HG02970 (cell line): Measurements from ENCODE around the gene SPDYE16.
"Not testable (repeated sequence)": the region's sequence is repeated elsewhere in the genome, so short reads cannot be mapped to it uniquely, and the experiment has no call there.

Experiments used
- ATAC-seq: cut with Tn5 transposase; IDR thresholded peaks from one replicate; pipeline ENCODE4 v1.9.1; 2021; ENCODE audit warnings: mild to moderate bottlenecking, moderate library complexity, moderate number of reproducible peaks; ENCODE audit not compliant: unreplicated experiment, low FRiP score

The SPDYE16 gene

GRCh38 chr7:76505168-76506080, 37.7 kb downstream of the SPDYE16 start:
- ATAC-seq = no peak

DNA sequence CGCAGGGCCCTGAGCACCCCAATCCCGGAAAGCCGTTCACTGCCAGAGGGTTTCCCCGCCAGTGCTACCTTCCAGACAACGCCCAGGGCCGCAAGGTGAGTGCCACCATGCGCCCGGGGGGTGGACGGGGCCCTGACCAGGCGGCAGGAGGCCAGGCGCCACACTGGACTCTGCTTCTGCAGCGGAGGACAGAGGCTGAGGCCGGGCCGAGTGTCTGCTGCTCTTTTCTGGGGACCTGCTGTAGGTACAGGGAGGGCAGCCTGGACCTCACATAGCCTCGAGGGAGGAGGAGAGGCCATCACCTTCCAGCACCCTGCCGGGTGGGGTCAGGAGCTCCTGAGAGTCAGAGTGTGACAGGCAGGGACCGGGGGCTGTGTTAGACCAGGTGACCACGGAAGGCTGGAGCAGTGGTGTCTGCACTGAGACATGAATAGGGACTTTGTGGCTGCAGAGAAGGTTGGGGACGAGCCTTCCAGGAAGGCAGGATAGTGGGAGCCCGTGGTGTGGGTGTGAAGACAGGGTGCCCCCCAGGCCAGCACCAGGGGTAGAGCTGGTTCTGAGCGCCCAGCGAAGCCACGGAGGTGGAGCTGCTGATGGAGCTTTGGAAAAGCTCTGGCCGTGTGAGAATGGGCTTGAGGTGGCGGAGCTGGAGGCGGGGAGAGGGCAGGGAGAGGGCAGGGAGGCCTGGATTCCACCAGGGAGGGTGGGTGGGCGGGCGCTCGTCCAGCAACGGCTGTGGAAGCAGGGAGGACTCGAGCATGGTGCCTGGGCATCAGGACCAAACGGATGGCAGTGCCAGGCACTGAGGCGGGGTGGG, 38.5 kb downstream of the SPDYE16 start:
- ATAC-seq = not testable (repeated sequence)

GRCh38 chr7:76503244-76503643, 39.9 kb downstream of the SPDYE16 start:
- ATAC-seq = not testable (repeated sequence)

DNA sequence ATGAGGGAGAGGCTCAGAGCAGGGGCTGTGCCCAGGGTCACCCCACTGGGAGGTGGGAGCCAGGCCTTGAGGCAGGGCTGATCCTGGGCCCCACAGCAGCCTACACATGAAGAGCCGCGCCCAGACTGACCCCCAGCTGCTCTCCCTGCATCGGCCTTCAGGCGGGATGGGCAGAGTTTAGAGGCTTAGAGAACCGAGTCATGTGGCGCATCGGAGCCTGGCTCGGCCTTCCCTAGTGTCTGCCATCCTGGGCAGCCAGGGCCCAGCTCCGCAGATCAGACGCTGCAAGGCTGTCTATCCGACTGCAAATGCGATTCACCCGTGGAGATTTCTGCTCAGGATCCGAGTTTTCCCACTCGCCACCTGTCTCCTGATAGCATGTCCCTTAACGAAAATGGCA, 40.3 kb downstream of the SPDYE16 start:
- not testable (repeated sequence) for ATAC-seq

DNA sequence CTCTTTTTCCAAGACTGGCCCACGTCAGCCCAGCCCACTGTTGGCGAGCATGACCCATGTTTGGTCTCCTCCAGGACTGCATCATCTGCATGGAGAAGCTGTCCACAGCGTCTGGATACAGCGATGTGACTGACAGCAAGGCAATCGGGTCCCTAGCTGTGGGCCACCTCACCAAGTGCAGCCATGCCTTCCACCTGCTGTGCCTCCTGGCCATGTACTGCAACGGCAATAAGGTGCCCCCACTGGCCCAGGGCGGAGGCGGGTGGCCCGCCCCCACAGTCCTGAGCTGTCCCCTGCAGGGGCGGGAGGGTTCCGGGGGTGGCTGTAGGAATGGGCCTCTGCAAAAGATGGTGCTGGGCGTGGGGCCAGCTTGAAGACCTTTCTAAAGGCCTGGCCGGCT, 40.9 kb downstream of the SPDYE16 start:
- ATAC-seq = not testable (repeated sequence)

GRCh38 chr7:76499924-76500241, 43.2 kb downstream of the SPDYE16 start:
- ATAC-seq = not testable (repeated sequence)

DNA sequence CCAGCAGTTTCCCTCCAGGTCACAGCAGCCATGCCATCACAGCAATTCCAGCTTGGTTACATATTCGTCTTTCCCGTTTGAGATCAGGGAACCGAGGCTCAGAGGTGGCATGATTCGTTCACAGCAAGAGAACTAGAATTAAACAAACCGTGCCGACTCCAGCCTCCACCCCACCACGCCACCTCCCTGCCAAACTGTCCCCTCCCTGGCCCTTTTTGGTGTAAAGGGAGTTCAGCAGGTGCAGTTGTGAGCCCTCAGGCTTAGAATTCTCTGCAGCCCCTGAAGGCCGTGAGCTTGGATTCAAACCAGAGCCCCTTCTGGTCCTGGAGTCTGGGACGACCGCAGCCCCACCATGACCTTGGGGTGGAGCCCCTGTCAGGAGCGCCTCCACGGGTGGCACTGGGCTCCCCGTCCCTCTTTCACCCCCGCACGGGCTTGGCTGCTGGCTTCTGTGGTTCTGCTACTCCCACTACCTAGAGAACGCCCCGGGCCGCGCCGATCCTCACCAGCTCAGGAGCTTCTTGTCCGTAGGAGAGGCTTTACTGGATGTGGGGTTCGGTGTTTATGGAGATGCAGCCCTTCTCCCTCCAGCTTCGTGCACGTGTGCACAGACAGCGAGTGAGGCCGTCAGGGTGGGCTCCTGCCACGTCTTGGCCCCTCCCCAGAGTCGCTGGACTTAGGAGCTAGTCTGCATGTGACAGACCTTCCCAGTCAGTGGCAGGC, 43.7 kb downstream of the SPDYE16 start:
- not testable (repeated sequence) for ATAC-seq

DNA sequence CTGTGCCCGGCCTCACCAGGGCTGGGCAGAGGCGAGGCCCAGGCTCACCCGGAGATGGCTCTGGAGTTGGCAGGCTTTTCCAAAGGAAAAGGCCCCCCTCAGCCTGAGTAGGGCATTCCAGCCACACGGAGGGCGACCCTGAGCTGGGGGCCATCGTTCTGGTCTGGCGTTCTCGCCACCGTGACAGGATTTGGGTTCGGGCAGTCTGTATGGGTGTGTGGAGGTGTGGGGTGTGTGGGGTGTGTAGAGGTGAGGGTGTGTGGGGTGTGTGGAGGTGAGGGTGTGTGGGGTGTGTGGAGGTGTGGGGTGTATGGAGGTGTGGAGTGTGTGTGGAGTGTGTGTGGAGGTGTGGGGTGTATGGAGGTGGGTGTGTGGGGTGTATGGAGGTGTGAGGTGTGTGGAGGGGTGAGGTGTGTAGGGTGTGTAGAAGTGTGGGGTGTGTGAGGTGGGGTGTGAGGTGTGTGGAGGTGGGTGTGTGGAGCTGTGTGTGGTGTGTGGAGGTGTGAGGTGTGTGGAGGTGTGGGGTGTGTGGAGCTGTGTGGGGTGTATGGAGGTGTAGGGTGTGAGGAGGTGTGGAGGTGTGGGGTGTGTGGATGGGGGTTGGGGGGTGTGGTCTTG, 44.4 kb downstream of the SPDYE16 start:
- not testable (repeated sequence) for ATAC-seq

DNA sequence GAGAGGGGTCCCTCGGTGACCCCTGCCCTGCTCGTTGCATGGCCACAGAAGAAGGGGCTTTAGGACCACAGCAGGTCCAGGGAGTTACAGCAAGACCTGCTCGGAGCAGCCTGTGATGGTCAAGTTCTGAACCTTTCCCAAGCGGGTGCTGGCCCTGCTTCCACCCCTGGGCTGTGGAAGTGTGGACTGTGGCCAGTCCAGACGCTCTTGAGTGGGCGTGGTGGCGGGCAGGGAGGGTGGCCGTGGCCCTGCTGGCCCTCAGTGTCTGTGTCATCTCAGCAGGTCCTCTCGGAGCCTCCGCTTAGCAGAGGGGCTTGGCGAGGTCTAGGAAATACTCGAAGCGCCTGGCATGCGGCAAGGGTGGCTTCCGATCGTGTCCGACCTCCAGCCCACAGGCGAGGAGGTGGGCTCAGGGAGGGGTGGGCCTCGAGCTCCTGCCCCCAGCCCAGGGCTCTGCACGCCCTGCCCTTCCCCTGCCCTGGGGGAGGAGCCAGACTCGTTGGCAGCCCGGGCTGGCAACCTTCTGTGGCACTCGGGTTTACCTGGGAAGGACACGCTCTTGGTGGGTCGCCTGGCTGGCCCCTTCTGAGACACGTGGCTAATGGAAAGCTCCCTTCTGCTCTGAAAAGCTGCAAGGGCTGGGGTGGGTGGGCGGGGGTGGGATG, 45.0 kb downstream of the SPDYE16 start:
- not testable (repeated sequence) for ATAC-seq

DNA sequence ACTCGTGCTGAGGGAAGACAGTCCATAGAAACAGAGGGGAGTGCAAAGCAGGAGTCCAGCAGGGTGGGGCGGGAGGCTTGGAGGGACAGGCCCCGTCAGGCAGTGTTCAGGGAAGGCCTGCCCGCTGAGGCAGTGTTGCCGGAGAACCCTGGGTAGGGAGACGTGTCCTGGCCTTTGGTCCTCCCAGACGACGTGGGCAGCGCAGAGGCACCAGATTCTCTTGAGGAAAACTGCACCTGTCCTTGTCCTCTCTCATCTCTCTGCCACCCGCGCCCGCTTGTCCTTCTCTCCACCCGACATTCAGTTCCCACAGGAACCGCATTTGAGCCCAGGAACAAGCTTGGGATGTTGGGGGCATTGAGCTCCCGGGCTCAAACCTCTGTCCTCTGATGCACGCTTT, 47.4 kb downstream of the SPDYE16 start:
- ATAC-seq = not testable (repeated sequence)

DNA sequence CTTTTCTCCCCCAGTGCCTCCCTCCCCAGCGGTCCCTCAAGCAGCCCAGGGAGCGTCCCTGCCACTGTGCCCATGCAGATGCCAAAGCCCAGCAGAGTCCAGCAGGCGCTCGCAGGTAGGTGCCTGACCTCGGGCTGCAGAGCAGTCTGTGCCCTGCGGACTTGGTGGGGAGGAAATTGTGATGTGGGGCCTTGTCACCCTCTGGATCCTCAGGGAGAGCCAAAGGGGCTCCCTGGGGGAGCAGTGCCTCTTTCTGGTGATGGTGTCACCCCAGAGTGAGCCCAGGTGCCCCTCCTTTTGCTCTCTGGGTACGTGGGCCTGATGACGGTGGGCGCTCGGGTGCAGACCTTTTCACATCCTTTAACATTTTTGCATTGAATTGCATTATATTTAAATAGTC, 51.0 kb downstream of the SPDYE16 start:
- ATAC-seq = not testable (repeated sequence)

DNA sequence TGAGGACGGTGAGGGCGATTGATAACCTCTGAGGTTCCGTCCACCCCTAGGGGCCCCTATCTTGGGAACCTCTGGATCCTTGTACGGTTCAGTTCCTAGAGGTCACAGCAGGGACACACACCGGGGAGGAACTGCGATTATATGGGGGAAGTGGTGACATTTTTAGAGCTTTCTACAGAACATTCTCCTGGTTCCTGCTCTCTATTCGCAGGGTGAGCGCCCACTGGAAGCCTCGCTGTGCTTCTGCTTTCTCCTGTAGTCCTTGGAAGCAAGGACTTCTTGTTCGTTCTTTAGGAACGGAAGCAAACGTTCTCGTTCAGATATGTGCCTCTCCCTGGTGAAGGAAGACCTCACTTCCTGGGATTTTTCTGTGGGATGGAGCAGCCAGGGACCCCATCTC, 55.1 kb downstream of the SPDYE16 start:
- not testable (repeated sequence) for ATAC-seq

DNA sequence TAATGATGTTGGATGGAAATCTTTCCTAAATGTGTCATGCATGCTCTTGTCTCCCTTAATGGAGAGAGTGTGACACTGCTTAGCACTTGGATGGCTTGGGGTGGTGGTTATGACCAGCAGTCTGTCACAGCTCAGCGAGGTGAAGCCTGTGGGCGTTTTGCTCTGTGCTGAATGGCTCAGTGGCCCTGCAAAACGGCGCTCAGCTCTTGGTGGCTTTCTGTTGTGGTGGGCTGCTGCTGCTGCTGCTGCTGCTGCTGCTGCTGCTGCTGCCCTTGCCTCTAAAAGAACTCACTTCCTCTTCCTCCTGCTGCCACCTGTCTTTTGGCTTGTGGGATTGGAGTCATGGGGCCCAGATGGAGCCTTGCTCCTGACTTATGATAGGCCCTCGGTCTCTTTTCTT, 56.5 kb downstream of the SPDYE16 start:
- ATAC-seq = peak; percentile 81

GRCh38 chr7:76485822-76486610, 57.1 kb downstream of the SPDYE16 start:
- not testable (repeated sequence) for ATAC-seq

DNA sequence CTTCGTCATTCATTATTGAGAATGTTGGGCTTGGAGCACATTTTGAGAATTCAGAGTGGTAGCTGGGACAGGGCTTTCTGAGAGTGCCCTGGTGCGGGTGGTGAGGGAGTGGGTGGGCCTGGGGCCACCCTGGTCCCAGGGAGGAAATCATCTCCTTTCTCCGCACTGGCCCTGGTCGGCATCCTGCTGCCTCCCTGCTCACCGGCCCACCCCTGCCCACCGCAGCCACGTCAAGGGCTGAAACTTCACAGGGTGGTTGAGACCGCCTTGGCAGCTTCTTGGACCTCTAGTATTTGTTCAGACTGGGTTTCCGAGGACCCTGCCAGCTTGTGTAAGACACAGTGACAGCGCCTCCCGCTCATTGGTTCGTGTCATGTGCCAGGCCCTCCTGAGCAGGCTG, 58.6 kb downstream of the SPDYE16 start:
- not testable (repeated sequence) for ATAC-seq

DNA sequence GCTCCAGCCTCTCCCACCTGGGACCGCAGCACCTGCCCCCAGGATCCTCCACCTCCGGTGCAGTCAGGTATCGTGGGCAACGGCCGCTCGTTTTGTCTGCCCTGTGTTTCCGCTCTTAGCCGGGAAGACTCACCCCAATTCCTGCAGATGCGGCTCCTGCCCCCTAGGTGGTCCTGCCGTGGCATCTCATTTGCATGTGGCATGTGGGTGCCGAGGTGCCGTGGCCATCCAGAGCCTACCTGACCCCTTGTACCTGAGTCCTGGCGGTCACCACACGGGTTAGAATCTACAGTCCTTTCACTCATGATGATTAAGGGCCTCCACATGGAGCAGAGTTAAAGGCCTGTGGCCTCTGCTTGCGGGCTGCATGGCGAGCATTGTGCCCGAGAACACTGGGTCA, 60.0 kb downstream of the SPDYE16 start:
- not testable (repeated sequence) for ATAC-seq

DNA sequence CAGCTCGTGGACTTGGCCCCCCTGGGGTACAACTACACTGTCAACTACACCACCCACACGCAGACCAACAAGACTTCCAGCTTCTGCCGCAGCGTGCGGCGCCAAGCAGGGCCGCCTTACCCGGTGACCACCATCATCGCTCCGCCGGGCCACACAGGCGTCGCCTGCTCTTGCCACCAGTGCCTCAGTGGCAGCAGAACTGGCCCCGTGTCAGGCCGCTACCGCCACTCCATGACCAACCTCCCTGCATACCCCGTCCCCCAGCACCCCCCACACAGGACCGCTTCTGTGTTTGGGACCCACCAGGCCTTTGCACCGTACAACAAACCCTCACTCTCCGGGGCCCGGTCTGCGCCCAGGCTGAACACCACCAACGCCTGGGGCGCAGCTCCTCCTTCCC, 60.4 kb downstream of the SPDYE16 start:
- not testable (repeated sequence) for ATAC-seq
